Progenitor cell of endocrine pancreas (in vitro differentiated cells): ENCODE data around the gene TCEA2. TPM values are rescaled to one million over a fixed set of nuclear protein-coding genes. Genes with fewer than 3 reads are reported as not detected.
A peak's percentile ranks its signal among the peaks of the same experiment; 100 is the strongest.

Experiments
- DNase-seq: peaks from one replicate; pipeline ENCODE4 v3.0.0; 2021; ENCODE audit warnings: low spot score; ENCODE audit not compliant: unreplicated experiment
- H3K27ac Mint-ChIP-seq: 2 replicates; pipeline ENCODE4 v1.8.0; 2021; ENCODE audit warnings: mild to moderate bottlenecking, moderate library complexity, mixed read lengths
- H3K27me3 Mint-ChIP-seq: 2 replicates; pipeline ENCODE4 v1.8.0; 2021; ENCODE audit warnings: mixed read lengths
- H3K36me3 Mint-ChIP-seq: 2 replicates; pipeline ENCODE4 v1.8.0; 2022; ENCODE audit warnings: mixed read lengths; ENCODE audit not compliant: insufficient read depth
- H3K4me1 Mint-ChIP-seq: 2 replicates; pipeline ENCODE4 v1.8.0; 2021; ENCODE audit warnings: low read depth, mixed read lengths
- H3K4me3 Mint-ChIP-seq: 2 replicates; pipeline ENCODE4 v1.8.0; 2021; ENCODE audit warnings: low read depth, mild to moderate bottlenecking, moderate library complexity, mixed read lengths
- H3K9me3 Mint-ChIP-seq: 2 replicates; pipeline ENCODE4 v1.8.0; 2021; ENCODE audit warnings: low read depth, mixed read lengths
- CTCF ChIP-seq: fragments of 200-600 bp; sonication (generic); IDR thresholded peaks from one replicate; pipeline ENCODE4 v1.5.0; 2021; ENCODE audit warnings: antibody characterized with exemption, mild to moderate bottlenecking; ENCODE audit not compliant: unreplicated experiment
- total RNA-seq: library from RNA; stranded (reverse); gene quantifications from 2 replicates; pipeline ENCODE4 v1.2.1, GENCODE V29; 2021

TCEA2 gene
- total RNA-seq, 1 donor from 2014 or later, result 92.7 TPM

GRCh38 chr20:64053841-64054661 lies 8.9 kb upstream of the TCEA2 start:
- Mint-ChIP-seq H3K4me1 (peaks cover 6% of the 10 kb centered on the region), H3K36me3 (no peaks in the 10 kb centered on the region), H3K4me3 (no peak overlapping the region), H3K9me3 (no peaks in the 10 kb centered on the region), H3K27ac (no peak overlapping the region), H3K27me3 (peaks cover 37% of the 10 kb centered on the region)
- no peak for DNase-seq
- TF ChIP-seq CTCF, result peak; percentile 32

- no peak for TF ChIP-seq CTCF
- Mint-ChIP-seq H3K27me3 (peaks cover 32% of the 10 kb centered on the region), H3K4me1 (peaks cover 6% of the 10 kb centered on the region), H3K4me3 (no peak overlapping the region), H3K27ac (peak overlapping the region; percentile 45), H3K36me3 (no peaks in the 10 kb centered on the region), H3K9me3 (no peaks in the 10 kb centered on the region)
- no peak for DNase-seq
Observed at GRCh38 chr20:64055396-64055892, 7.6 kb upstream of the TCEA2 start.

- no peak for TF ChIP-seq CTCF
- Mint-ChIP-seq H3K36me3 (no peaks in the 10 kb centered on the region), H3K27ac (no peak overlapping the region), H3K27me3 (peaks cover 26% of the 10 kb centered on the region), H3K9me3 (no peaks in the 10 kb centered on the region), H3K4me1 (peaks cover 6% of the 10 kb centered on the region), H3K4me3 (no peak overlapping the region)
- no peak for DNase-seq
Observed at GRCh38 chr20:64055893-64056638, 6.9 kb upstream of the TCEA2 start.

- TF ChIP-seq CTCF, result no peak
- Mint-ChIP-seq H3K27ac (no peak overlapping the region), H3K4me1 (peaks cover 6% of the 10 kb centered on the region), H3K36me3 (no peaks in the 10 kb centered on the region), H3K27me3 (peaks cover 24% of the 10 kb centered on the region), H3K9me3 (no peaks in the 10 kb centered on the region), H3K4me3 (no peak overlapping the region)
- no peak for DNase-seq
Observed at GRCh38 chr20:64056639-64056888, 6.4 kb upstream of the TCEA2 start.

GRCh38 chr20:64056889-64057627 lies 5.9 kb upstream of the TCEA2 start:
- H3K36me3 Mint-ChIP-seq, result no peaks in the 10 kb centered on the region
- no peaks in the 10 kb centered on the region for H3K9me3 Mint-ChIP-seq
- TF ChIP-seq CTCF, result no peak
- H3K27ac Mint-ChIP-seq, result no peak overlapping the region
- no peak overlapping the region for H3K4me3 Mint-ChIP-seq
- peaks cover 7% of the 10 kb centered on the region for H3K4me1 Mint-ChIP-seq
- DNase-seq, result no peak
- H3K27me3 Mint-ChIP-seq, result peaks cover 20% of the 10 kb centered on the region
